K562 (cell line): ENCODE data around the gene PIH1D1. TPM values are rescaled to one million over a fixed set of nuclear protein-coding genes. Genes with fewer than 3 reads are reported as not detected.

ENCODE experiments used
- CBFB ChIP-seq: sonication (generic); formaldehyde crosslinking; IDR thresholded peaks from 2 replicates; pipeline ENCODE4 v1.4.0; 2020; ENCODE audit warnings: mild to moderate bottlenecking, missing genetic modification reagents
- CHD1 ChIP-seq: fragments of 200-600 bp; sonication (generic); IDR thresholded peaks from one replicate; pipeline ENCODE4 v1.6.1; 2012; ENCODE audit warnings: mild to moderate bottlenecking, moderate library complexity, low read length, inconsistent platforms
- FIP1L1 ChIP-seq: fragments of 200-400 bp; formaldehyde crosslinking; IDR thresholded peaks from 2 replicates; pipeline ENCODE4 v1.6.1; 2018; ENCODE audit warnings: mild to moderate bottlenecking, low read depth, low read length; ENCODE audit not compliant: poor library complexity, severe bottlenecking
- HMGXB4 ChIP-seq: sonication (generic); formaldehyde crosslinking; IDR thresholded peaks from 2 replicates; pipeline ENCODE4 v1.8.1; 2023; ENCODE audit warnings: mild to moderate bottlenecking, missing genetic modification reagents
- HNRNPL ChIP-seq: fragments of 200-400 bp; formaldehyde crosslinking; IDR thresholded peaks from 2 replicates; pipeline ENCODE4 v1.6.1; 2017; ENCODE audit warnings: low read depth, mild to moderate bottlenecking, low read length
- MAZ ChIP-seq, 2 experiments: fragments of 450-650 bp in 1 of 2; sonication (generic) in 1 of 2; formaldehyde crosslinking; IDR thresholded peaks in 1 of 2; conservative IDR thresholded peaks in 1 of 2; 2 replicates each; pipeline versions ENCODE4 v1.4.0 to v1.5.0; 2020; ENCODE audit warnings: mild to moderate bottlenecking in 1 of 2, missing genetic modification reagents in 1 of 2
- MBD2 ChIP-seq: sonication (generic); IDR thresholded peaks from 2 replicates; pipeline ENCODE4 v1.6.1; 2016; ENCODE audit warnings: low read depth, borderline replicate concordance
- NBN ChIP-seq: fragments of 450-650 bp; IDR thresholded peaks from 2 replicates; pipeline ENCODE4 v1.6.1; 2016; ENCODE audit warnings: low read depth, mild to moderate bottlenecking
- NCOA1 ChIP-seq: fragments of 450-650 bp; IDR thresholded peaks from 2 replicates; pipeline ENCODE4 v1.6.1; 2016; ENCODE audit warnings: low read depth
- NFYB ChIP-seq: IDR thresholded peaks from 2 replicates; pipeline ENCODE4 v1.6.1; 2011; ENCODE audit warnings: mild to moderate bottlenecking, moderate library complexity; ENCODE audit not compliant: insufficient read length; ENCODE audit errors: extremely low read depth
- SP2 ChIP-seq: IDR thresholded peaks from 2 replicates; pipeline ENCODE4 v1.6.1; 2011; ENCODE audit warnings: mild to moderate bottlenecking, low read depth, low read length, moderate library complexity; ENCODE audit not compliant: poor library complexity, severe bottlenecking; ENCODE audit errors: extremely low read depth
- TARDBP ChIP-seq: fragments of 450-650 bp; IDR thresholded peaks from 2 replicates; pipeline ENCODE4 v1.6.1; 2016
- WHSC1 ChIP-seq: IDR thresholded peaks from one replicate; pipeline ENCODE4 v1.6.1; 2012; ENCODE audit warnings: low read length, control low read depth, inconsistent platforms
- ZBED1 ChIP-seq: IDR thresholded peaks from 2 replicates; pipeline ENCODE4 v1.6.1; 2014
- ZBTB43 ChIP-seq: sonication (generic); formaldehyde crosslinking; IDR thresholded peaks from 2 replicates; pipeline ENCODE4 v1.8.0; 2023; ENCODE audit warnings: mild to moderate bottlenecking, missing genetic modification reagents
- ZNF324 ChIP-seq: fragments of 250-450 bp; sonication (Bioruptor Pico); IDR thresholded peaks from 2 replicates; pipeline ENCODE4 v1.4.0; 2020; ENCODE audit warnings: mild to moderate bottlenecking
- ZNF408 ChIP-seq: fragments of 250-450 bp; sonication (Bioruptor Pico); IDR thresholded peaks from 2 replicates; pipeline ENCODE4 v1.4.0; 2020; ENCODE audit warnings: low read depth, mild to moderate bottlenecking, moderate library complexity
- ZNF639 ChIP-seq, 2 experiments: fragments of 200-800 bp in 1 of 2; sonication (Bioruptor generic) in 1 of 2; sonication (generic) in 1 of 2; formaldehyde crosslinking in 1 of 2; IDR thresholded peaks in 1 of 2; conservative IDR thresholded peaks in 1 of 2; 2 replicates each; pipeline versions ENCODE4 v1.5.0 to v1.6.1; 2016 to 2020; ENCODE audit warnings: missing compliant biosample characterization in 1 of 2, missing genetic modification characterization in 1 of 2, missing genetic modification reagents in 1 of 2
- ZNF76 ChIP-seq: fragments of 250-450 bp; sonication (Bioruptor Pico); IDR thresholded peaks from 2 replicates; pipeline ENCODE4 v1.4.0; 2020; ENCODE audit warnings: mild to moderate bottlenecking, moderate library complexity, borderline replicate concordance
- polyA plus RNA-seq, 8 experiments: library from polyadenylated mRNA; depleted of rRNA in 4 of 8; stranded (reverse) in 5 of 8; unstranded in 3 of 8; fragments of >200 nt; fragmentation: Nextera tagmentation in 2 of 8; fragmentation: Illumina TruSeq in 1 of 8; extraction: Ambion mirVana in 2 of 8; extraction: Trizol in 1 of 8; gene quantifications; 2 replicates each; pipeline versions ENCODE4 v1.2.1 to v1.2.3, GENCODE V29; 2011 to 2014; ENCODE audit warnings: inconsistent platforms in 1 of 8, missing spikeins in 1 of 8
- total RNA-seq, 7 experiments: library from RNA; depleted of rRNA in 6 of 7; stranded (reverse); fragments of >200 nt in 6 of 7; fragmentation: Illumina TruSeq in 2 of 7; extraction: Trizol in 2 of 7; gene quantifications; 2 replicates each; pipeline versions ENCODE4 v1.2.1 to v1.2.3, GENCODE V29; 2011 to 2021; ENCODE audit warnings: low replicate concordance in 1 of 7
- TF ChIP-seq, protein P1 (sequence below): fragments of 450-650 bp; formaldehyde crosslinking; IDR thresholded peaks from 2 replicates; pipeline ENCODE4 v1.4.0; 2020; ENCODE audit warnings: mild to moderate bottlenecking, moderate library complexity

PIH1D1 gene
- total and polyA plus RNA-seq, 9 of the 15 experiments (the other 6 are each of a cell fraction or from before 2014, with no cell fraction given): 26.5 to 224 (median 137) TPM

- no peak for TF ChIP-seq FIP1L1
- no peak for TF ChIP-seq ZNF76 (CRISPR knock-in tag)
- TF ChIP-seq CBFB: no peak
- peak; percentile 20; the same call in 1 of the 2 replicates for TF ChIP-seq ZNF324
- no peak for TF ChIP-seq CHD1
- peak; percentile 44; the same call in 1 of the 2 replicates for TF ChIP-seq HNRNPL
- 0 out of 4 replicates have a peak, but pooled peaks of 1 of the 2 experiments have one; percentile 6 for TF ChIP-seq MAZ (CRISPR knock-in tag; conservative IDR thresholded peaks at IDR 0.05 in 1 of 2, IDR thresholded peaks at IDR 0.05 in 1 of 2)
- TF ChIP-seq ZNF408 (CRISPR knock-in tag): no peak
- no peak for TF ChIP-seq NCOA1
- TF ChIP-seq MBD2: no peak
- no peak for TF ChIP-seq WHSC1
- TF ChIP-seq NBN: no peak
- TF ChIP-seq SP2: no peak
- no peak for TF ChIP-seq ZNF639 (CRISPR knock-in tag; conservative IDR thresholded peaks at IDR 0.05 in 1 of 2, IDR thresholded peaks at IDR 0.05 in 1 of 2)
- no peak for TF ChIP-seq NFYB
- TF ChIP-seq TARDBP: no peak
- TF ChIP-seq ZBED1: 0 out of 2 replicates have a peak, but pooled peaks have one; percentile 34
- TF ChIP-seq HMGXB4 (CRISPR knock-in tag): 0 out of 2 replicates have a peak, but pooled peaks have one; percentile 50
- TF ChIP-seq, protein P1, sequence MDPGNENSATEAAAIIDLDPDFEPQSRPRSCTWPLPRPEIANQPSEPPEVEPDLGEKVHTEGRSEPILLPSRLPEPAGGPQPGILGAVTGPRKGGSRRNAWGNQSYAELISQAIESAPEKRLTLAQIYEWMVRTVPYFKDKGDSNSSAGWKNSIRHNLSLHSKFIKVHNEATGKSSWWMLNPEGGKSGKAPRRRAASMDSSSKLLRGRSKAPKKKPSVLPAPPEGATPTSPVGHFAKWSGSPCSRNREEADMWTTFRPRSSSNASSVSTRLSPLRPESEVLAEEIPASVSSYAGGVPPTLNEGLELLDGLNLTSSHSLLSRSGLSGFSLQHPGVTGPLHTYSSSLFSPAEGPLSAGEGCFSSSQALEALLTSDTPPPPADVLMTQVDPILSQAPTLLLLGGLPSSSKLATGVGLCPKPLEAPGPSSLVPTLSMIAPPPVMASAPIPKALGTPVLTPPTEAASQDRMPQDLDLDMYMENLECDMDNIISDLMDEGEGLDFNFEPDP (CRISPR knock-in tag): no peak
- no peak for TF ChIP-seq ZBTB43 (CRISPR knock-in tag)
These were observed 40.4 kb upstream of the PIH1D1 start (continued) for GRCh38 chr19:49491804-49492572.
